HG03060 (cell line): Measurements from ENCODE around the gene COPE.
"Not testable (repeated sequence)": the region's sequence is repeated elsewhere in the genome, so short reads cannot be mapped to it uniquely, and the experiment has no call there.

Experiments used
- ATAC-seq: cut with Tn5 transposase; IDR thresholded peaks from one replicate; pipeline ENCODE4 v1.9.1; 2021; ENCODE audit warnings: low read depth, moderate number of reproducible peaks; ENCODE audit not compliant: unreplicated experiment

COPE gene

DNA sequence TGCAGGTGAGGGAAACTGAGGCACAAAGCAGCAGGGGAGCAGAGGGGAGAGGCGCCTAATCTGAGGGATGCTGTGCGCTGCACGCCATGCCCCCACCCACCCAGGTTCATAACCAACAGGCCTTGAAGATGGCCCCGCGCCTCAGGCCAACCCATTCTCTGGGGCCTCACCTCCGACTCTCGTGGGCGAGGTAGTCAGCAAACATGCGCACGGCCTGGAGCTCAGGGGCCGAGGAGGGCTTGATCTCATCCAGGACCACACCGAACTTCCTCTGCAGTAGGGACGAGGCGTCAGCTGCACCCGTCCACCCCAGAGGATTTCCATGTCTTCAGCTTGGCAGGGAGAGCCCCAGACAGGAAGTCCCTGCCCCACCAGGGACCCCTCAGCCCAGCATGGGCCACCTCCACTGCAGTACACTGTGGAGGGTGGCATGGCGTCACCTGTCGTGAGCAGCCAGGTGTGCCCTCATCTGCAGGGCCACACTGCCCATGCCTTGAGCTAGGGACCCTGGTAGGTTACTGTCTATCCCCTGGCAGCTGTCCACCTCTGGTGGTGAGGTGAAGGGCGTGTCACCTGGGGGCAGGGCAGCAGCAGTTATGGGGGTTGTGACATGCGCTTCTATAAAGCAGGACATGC lies 8.3 kb downstream of the COPE start:
- ATAC-seq, result no peak

DNA sequence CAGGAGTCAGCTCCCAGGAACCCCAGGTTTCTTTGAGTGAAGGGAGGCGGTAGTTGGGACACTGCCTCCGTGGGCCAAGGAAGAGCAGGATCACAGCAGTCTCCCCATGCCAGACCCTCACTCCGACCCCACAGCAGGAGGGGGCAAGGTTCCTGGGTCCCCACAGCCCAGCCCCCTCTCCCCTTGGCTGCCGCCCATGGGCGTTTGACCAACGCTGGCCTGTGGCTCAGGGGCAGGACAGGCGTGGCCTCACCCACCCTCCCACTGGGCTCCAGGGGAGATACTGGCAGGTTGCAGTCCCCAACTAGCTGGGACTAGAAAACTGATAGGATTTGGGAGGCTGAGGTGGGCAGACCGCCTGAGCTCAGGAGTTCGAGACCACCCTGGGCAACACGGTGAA lies 9.2 kb downstream of the COPE start:
- ATAC-seq, result no peak

DNA sequence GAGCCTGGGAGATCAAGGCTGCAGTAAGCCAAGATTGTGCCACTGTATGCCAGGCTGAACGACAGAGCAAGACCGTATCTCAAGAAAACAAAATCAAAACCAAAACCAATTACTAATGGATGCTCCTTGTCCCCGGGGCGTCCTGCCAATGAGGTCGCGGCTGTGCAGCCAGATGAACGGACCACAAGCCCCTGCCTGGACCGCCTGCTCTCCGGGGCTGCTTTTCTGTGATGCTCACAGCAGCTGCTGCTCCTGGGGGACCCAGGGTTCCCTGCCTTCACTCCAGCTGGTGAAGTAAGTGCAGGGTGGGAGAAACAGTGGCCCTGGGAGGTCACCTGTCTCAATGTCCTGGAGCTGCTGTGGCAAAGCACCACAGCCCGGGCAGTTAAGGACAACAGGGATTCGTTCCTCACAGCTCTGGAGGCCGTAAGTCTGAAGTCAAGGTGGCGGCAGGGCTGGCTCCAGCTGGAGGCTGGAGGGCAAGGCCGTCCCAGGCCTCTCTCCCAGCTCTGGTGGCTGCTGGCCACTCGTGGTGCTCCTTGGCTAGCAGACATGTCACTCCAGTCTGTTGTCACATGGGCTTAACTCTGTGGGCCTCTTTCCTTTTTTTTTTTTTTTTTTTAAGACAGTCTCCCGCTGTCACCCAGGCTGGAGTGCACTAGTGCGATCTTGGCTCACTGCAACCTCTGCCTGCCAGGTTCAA lies 10.1 kb downstream of the COPE start:
- ATAC-seq, result no peak

DNA sequence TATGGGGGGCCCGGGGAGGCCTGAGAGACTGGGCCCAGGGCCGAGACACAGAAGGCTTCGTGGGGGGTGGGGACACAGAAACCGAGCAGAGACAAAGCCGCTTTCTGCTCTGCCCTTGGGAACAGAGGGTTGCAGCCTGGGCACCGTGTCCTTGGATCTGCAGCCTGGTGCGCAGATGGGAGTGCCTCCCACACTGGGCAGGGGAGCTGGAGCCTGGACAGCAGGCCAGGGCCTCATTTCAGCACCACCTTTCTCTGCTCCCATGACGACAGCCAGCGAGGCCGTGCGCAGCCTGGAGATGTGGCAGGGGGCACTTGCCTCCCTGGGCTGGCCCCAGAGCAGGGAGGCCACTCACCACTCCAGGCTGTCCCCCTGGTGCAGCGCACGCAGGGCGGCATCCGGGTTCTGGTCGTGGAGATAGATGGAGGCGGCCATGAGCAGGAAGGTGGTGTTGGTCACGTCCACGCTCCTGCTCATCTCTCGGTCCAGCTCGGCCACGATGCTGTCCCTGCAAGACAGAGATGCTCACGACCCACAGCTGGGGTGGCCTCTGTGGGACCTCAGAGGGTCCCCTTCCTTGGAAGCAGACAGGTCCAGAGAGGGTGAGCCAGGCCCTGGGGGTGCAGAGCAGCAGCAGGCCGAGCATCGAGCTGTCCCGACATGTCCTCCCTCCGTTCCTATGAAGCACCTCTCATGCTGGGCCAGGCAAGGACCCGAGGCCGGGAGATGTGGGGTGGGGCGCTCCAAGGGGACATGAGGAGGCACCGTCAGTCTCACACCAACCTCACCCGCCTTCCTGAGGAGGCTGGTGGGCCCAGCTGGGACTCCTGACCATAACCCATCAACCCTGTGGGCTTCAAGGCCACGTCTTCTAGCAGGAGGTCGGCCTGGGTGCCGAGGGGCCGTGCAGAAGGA lies 12.3 kb downstream of the COPE start:
- ATAC-seq, result no peak

DNA sequence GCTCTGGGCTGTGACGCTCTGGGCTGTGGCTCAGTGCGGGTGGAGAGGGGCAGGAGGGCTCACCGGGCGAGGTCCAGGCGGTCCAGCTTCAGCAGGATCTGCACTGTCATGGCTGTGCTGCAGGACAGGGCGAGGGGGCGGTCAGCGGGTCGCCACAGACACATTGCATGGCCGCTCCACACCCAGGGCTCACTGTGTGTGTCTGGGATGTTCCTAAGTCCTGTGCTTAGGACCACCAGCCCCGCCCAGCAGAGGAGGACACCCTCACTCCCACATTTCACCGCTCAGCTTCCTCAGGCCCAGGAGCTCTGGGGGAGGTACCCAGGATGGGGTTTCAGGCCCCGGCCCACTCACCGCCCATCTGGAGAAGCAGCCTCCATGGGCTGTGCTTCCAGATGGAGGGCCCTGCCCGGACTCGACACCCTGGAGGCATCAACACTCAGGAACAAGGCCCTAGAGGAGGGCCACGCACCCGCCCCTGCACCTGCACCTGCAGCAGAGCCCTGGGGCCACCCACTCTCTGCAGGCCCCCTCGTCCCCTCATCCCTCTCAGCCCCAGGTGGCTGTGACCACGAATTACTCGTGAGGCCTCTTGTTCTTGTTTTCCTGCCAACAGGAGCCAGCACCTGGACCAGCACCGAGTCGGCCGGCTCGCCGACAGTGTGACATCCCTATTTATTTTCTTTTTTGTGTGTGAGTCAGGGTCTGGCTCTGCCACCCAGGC lies 13.5 kb downstream of the COPE start:
- ATAC-seq, result no peak

DNA sequence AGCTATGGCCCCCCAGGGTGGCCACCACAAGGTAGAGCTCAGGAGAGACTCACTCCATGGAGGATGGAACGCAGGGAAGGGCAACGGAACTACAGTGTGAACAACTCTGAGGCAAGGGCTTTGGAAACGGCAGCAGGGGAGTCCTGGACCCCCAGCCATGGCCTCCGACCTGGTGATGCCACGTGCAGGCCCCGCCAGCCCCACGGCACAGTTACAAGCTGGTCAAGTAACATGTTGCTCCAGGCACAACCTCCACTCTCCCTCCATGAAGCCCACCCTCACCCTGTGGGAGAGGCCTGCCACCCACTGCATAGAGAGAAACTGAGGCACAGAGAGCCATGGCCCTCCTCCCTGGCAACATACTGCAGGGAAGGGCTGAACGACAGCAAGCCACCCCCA lies 14.1 kb downstream of the COPE start:
- no peak for ATAC-seq

DNA sequence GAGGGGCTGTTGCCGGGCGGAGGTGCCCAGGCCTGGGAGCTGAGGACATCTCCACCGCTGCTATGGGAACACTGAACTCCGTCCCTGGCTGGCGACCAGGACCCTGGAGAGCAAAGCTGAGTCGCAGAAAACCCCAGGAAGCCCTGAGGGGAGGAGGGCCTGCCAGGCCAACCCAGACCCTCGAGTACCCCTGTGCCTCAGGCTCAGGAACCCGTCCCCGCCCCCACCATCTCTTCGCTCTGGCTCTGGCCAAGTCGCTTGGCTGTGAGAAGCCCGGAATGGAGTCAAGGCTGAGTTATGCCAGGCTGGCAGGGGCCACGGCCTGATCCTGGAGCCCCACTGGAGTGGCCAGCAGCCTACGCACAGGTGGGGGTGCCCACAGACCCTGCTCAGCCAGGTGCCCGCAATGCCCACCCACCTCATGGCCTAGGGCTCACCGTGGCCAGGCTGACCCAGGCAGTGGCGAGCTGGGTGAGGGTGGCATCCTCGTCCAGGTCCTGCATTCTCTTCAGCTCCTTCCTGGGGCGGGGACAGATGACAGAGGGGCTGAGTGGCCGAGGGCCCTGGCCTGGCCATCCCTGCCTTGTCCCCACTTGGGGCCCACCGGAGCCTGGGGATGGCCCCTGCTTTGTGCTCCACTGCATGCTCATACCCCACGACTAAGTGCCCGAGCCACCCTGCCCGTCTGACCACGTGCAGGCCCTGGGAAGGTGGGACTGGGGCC lies 14.7 kb downstream of the COPE start:
- ATAC-seq, result no peak

DNA sequence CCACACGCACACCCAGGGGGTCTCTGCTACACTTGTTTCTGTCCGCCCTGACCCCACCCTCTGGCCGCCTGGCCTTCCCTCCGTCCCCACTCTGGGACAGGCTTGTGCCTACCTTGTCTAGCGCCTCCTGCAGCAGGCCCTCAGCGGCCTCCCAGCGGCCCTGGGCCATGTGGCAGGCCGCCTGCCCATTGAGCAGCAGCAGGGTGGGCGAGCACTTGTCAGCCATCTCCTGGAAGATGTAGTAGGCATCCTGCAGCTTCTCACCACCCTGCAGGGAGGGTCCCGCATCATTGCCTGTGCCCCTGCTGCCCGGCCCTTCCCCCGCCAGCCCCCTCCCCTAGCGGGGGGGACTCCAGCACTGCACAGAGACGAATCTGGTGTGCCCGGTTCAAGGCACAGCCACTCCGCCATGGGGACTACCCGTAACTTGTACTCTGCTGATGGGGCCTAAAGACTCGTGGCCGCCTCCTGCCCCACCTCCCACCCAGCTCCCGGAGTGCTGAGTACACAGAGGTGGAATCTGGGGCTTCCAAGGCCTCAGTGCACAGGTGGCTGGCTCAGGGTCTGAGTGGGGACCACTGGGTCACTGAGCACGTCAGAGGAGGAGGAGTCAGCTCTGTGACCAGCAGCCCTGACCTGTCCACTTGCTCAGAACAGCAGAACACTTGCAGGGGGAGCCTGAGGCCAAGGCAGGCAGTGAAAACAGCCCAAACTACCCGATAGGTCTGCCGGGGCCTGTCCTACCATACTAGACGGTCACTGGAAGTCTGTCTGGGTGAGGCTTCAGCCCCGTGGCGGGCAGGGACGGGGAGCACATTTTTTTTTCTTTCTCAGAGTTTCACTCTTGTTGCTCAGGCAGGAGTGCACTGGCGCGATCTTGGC lies 15.8 kb downstream of the COPE start:
- ATAC-seq, result no peak

DNA sequence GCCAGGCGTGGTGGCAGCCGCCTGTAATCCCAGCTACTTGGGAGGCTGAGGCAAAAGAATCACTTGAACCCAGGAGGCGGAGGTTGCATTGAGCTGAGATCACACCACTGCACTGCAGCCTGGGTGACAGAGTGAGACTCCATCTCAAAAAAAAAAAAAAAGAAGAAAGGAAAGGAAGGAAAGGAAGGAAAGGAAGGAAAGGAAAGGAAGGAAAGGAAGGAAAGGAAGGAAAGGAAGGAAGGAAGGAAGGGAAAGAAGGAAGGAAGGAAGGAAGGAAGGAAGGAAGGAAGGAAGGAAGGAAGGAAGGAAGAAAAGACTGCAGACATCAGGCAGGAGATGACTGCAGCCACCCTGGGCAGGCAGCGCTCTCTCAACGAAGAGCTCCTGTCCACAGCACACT lies 16.7 kb downstream of the COPE start:
- ATAC-seq, result not testable (repeated sequence)

DNA sequence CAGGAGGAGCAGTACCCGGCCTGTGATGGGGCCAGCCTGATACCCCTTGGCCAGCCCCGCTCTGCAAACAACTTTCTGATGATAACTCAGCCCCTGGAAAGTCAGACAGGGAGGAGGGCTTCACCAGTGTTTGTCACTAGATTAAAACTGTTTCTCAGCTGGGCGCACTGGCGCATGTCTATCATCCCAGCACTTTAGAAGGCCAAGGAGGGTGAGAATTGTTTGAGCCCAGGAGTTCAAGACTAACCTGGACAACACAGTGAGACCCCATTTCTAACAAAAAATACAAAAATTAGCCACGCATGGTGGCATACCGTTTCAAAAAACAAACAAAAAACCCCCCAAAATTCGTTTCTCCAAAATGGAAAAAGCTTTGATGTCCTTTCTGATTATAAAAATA lies 17.7 kb downstream of the COPE start:
- no peak for ATAC-seq

DNA sequence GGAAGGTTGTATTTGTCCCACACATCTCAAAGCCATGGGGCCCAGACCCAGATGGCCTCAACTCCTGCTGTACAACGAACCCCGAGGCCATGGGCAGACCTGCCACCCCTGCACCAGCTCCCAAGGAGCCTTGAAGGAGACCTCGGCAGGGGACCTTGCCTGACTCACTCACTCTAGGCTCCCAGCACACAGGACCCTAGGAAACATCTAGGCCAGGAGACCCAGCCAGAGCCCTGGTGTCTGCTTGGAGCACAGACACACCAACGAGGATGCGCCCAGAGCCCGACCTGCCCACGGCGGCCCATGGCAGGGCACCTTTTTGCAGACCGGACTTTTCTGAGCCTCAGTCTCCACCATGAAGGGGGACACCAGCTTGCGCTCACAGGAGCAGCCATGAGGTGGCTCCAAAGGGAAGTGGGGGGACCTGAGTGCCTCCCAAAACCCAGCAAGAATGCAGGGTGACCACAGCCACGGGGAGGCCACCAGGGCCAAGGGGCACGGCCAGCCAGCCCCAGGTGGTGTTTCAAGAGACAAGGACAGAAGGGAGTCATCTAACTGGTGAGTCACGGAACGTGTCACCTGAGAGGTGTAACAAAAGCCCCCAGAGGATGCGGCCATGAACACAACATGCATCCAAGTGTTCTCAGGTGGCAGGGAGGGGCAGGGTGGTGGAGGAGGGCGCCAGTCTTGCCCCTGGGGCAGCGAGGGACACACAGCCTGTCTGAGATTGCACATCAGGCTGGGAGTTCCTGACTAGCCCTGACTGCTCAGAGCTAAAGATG lies 18.3 kb downstream of the COPE start:
- ATAC-seq, result no peak

DNA sequence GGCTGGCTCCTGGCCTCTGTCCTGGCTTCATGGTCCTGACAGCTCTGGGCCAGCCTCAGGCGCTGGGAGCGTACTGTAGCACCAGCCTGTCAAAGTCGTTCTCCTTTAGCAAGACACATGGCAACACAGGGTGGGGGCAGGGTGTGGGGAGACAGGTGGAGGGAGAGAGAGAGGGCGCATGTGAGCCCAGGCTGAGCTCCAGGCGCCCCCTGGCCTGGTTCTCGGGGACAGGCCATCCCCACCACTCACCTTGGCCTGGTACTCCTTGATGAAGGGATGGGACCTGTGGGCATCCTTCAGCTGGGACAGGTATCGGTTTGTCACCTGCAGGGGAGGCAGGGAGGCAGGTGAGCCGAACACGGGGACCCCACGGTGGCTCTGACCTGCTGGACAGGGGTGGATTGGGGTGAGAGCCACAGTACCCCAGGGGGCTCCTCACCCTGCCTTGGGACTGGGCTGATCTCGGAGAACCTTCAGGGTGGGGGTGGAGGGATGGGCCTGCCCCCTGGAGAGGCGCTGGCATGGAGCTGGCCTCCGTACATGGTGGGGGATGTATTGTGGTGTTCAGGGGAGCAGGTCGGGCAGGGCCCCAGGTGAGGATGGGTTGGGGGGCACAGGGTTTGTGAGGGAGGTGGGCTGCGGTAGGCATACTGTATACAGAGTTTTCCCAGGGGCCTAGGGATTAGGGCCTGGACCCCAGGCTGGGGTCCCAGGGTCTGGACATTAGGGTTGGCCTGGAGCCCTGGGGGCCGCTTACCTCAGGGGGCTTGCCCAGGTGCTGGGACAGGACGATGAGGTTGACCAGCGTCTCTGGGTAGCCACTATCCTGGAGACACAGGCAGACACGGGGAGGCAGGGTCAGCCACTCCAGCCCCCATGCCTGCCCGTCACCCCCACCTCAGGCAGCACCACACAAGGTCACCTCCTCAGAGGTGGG lies 19.3 kb downstream of the COPE start:
- no peak for ATAC-seq

DNA sequence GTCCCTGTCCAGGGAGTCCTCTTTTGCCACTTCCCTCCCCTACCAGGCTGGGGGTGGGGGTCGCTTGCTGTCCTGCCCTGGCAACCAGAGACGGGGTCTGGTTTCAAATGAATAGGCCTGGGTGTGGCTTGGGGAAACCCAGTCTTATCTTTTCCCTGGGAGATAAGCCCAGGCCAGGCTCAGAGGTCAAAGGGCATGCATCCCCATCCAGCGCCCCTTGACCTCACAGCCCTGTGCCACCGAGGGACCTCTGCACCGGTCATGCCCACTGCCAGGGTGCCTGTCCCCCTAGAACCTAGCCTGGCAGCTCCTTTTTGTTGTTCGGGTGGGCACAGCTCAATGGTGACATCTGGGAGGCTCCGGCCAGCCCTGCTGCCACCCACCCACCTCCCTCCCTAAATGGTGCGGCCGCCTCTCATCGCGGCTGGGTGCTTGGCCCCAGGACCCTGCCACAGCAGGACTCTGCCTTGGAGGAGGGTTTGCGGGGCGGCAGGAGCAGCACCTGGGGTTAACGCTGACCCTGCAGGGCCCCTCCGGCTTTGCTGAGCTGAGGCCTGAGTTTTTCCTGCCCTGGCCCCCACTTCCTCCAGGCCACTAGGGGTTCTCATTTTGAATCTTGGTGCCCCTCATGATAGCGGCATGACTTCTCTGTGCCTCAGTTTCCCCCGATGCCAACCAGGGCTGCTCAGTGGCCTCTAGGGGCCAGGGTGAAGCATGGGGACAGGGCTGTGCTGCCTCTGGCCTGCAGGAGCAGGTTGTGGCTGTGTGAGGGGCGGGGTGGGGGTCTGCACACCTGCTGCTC lies 20.4 kb downstream of the COPE start:
- no peak for ATAC-seq

DNA sequence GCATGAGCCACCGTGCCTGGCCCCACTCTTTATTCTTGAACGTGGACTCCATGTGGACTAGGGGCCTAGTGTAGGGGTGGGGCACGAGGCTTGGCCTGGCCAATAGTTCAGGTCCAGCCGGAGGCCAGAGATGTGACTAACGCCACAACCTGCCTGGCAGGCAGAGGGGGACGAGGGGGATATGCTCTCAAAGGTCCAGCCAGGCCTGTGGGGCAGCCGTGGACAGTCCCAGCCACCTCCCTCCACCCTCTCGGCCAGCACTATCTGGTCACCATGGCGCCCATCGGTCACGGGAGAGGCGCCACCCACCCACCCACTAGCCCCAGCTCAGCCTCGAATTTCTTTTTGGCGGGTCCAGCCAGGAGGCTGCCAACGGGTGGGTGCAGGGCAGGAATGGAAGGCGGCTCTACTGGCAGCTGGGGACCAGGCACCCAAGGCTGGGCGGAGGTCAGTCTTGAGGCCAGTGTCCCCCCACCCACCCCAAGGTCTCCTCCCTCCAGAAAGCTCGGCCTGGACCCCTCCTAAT lies 21.0 kb downstream of the COPE start:
- ATAC-seq, result no peak

DNA sequence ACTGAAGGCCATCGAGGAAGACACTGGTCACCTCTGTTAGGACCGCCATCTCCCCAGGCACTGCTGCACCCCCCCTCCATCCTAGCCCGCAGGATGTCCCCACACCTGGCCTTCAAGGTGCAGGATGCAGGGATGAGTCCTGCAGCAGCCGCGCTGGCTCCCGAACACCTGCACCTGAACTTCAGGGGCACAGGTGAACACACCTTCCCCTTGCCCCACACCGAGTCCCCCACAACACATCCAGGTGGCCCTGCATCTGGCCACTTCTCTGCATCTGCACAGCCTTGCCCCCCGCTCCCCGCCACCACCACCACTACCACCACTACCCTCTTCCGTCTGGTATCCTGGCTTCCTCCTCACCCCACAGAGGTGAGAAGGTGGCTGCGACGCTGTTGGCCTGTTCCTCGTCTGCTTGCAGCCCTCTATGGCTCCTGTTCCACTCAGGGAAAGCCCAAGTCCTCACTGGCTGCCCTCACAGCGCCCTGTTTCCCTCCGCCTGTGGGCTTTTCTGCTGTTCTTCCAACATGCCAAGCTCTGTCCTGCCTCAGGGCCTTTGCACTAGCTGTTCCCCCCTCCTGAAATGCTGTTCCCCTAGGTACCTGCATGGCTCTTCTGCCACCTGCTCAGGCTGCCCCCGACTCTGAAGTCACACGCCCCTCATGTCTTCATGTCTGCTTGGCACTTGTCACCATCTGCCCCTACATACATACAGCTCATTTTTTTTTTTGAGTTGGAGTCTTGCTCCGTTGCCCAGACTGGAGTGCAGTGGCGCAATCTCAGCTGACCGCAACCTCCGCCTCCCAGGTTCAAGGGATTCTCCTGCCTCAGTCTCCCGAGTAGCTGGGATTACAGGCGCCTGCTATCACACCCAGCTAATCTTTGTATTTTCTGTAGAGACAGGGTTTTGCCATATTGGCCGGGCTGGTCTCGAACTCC lies 21.8 kb downstream of the COPE start:
- ATAC-seq, result no peak
